ENCODE measurements around the gene ELAPOR1. TPM values are rescaled to one million over a fixed set of nuclear protein-coding genes. Genes with fewer than 3 reads are reported as not detected.

The ELAPOR1 gene, protein sequence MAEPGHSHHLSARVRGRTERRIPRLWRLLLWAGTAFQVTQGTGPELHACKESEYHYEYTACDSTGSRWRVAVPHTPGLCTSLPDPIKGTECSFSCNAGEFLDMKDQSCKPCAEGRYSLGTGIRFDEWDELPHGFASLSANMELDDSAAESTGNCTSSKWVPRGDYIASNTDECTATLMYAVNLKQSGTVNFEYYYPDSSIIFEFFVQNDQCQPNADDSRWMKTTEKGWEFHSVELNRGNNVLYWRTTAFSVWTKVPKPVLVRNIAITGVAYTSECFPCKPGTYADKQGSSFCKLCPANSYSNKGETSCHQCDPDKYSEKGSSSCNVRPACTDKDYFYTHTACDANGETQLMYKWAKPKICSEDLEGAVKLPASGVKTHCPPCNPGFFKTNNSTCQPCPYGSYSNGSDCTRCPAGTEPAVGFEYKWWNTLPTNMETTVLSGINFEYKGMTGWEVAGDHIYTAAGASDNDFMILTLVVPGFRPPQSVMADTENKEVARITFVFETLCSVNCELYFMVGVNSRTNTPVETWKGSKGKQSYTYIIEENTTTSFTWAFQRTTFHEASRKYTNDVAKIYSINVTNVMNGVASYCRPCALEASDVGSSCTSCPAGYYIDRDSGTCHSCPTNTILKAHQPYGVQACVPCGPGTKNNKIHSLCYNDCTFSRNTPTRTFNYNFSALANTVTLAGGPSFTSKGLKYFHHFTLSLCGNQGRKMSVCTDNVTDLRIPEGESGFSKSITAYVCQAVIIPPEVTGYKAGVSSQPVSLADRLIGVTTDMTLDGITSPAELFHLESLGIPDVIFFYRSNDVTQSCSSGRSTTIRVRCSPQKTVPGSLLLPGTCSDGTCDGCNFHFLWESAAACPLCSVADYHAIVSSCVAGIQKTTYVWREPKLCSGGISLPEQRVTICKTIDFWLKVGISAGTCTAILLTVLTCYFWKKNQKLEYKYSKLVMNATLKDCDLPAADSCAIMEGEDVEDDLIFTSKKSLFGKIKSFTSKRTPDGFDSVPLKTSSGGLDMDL
- polyA plus RNA-seq (ENCODE audit: insufficient read length in 12 of 12) = 1 to 10 TPM in 1 of 12 donors, under 1 TPM in 10, not detected in 1; 0.20 to 1.7 (median 0.49) TPM
- long read RNA-seq, donor 1, partial matches to known transcripts = 15 of 15 reads
- long read RNA-seq, donor 1, other reads (novel, unspliced or antisense) = 0 of 15 reads
- long read RNA-seq, donor 2 = 0 reads
- long read RNA-seq, donor 3 = 0 reads
- long read RNA-seq, donor 4 = 0 reads
- long read RNA-seq, donor 5 = 0 reads
- long read RNA-seq, donor 6 = 0 reads
- long read RNA-seq, donor 7 = 0 reads
- long read RNA-seq, donor 8 = 0 reads
- long read RNA-seq, donor 9 = 0 reads
- long read RNA-seq, donor 10 = 0 reads
- long read RNA-seq, donor 11 = 0 reads

DNA sequence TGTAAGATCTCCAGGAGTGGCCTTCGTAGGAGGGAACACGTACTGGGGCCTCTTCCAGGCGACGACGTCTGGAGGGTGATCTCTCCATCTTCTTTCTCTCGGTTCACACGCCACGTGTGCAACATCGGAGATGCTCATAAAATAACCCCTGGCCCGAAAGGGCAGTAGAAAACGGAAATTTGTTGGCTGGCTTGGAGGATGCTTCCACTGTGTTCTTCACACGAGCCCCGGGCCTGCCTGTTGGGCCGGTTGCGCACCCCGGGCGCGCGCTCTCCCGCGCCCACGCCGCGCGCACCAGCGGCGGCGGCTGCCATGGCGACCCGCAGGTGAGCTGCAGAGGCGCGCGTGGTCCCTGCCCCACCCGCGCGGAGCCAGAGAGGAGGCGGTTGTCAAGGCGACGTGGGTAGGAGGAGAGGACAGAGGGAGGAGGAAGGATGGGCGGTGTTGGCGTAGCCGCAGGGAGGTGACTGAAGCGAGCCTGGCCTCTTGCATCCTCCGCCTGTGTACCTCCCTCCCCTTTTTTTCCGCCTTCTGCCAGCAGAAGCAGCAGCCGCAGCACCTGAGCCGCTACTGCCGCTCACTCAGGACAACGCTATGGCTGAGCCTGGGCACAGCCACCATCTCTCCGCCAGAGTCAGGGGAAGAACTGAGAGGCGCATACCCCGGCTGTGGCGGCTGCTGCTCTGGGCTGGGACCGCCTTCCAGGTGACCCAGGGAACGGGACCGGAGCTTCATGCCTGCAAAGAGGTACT is at the start of gene ELAPOR1:
Gene ELAPOR1, plus strand, starts transcription at position 526 of the 752 bp plus-strand sequence. Its CDS starts 69 bp downstream, at position 595.
- DNase-seq = peak; percentile 25

DNA sequence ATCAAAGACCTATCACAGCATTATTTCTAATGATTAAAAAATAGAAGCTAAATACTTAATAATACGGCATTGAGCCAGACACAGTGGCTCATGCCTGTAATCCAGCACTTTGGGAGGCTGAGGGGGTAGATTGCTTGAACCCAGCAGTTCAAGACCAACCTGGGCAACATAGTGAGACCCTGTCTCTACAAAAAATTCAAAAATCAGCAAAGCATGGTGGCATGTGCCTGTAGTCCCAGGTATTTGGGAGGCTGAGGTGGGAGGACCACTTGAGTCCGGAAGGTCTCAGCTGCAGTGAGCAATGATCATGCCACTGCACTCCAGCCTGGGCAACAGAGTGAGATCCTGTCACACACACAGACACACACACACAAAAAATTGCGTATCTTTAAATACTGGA is 48.8 kb upstream of the ELAPOR1 start:
- no peak for DNase-seq

DNA sequence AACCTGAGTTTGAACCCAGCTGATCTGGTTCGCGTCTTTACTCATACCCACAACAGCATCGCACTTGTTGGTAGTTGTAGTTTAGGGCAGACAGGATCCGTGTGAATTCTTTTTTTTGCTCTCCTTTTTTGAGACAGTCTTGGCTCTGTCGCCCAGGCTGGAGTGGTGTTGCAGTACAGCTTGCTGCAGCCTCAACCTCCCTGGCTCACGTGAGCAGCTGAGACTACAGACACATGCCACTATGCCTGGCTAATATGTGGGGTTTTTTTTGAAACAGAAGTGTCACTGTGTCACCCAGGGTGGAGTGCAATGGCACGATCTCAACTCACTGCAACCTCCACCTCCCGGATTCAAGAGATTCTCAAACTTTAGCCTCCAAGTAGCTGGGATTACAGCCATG is 46.0 kb upstream of the ELAPOR1 start:
- no peak for DNase-seq

DNA sequence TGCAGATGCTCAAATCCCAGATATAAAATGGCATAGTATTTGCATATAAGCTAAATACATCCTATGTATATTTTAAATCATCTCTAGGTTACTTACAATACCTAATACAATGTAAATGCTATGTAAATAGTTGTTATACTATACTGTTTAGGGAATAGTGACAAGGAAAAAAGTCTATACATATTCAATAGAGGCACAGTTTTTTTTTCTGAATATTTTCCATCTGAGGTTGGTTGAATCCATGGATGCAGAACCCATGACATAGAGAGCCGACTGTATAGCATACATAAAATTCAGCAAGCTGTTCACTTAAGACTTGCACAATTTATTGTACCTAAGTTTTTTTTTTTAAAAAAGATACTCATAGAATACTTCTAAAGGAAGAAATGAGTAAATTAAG is 44.6 kb upstream of the ELAPOR1 start:
- no peak for DNase-seq

DNA sequence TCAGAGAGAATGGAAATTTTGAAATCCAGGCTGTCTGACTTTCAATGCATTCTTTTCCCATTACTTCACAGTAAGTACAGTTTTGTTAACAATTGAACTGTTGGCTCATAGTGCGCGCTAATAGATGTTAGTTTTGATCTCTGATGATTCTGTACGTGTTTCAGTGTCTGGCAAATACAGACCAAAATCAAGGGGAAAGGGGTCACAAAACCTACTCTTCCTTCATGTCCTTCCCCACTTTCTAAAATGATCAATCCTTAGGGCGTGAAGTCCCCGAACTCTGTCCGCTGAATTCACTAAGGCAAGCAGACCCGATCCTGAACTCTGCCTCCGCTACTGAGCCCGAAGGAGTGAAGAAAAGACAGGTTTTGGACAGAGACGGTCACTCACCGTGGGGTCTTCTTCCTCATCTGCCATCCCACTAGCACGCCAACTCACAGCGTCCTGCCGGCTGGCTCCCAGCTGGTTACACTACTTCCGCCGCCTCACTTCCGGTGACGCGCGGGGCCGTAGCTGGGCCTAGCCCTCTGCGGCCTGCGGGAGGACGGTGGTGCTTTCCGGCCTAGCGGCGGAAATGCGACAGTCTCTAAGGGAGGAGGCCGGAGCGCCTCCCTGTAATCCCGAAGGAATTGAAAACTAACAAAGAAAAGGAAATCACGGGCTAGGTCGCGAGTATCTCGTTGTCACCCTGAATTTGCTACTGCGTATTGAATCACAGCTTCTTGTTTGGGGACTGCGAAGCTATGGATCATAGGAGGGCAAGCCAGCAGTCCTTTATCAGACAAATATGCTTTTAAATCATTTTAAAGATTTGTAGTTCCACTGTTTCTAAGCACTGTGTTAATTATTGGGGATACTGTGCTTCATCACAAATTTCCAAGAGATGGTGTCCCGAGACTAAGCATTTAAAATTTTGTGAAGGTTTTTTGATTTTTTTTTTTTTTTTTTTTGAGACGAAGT is 38.1 kb upstream of the ELAPOR1 start, which contains the start of gene TAF13:
Gene TAF13, minus strand, starts transcription at position 473 of the 960 bp plus-strand sequence. Its CDS starts 56 bp downstream, at position 417.
- peak; percentile 96 for DNase-seq

DNA sequence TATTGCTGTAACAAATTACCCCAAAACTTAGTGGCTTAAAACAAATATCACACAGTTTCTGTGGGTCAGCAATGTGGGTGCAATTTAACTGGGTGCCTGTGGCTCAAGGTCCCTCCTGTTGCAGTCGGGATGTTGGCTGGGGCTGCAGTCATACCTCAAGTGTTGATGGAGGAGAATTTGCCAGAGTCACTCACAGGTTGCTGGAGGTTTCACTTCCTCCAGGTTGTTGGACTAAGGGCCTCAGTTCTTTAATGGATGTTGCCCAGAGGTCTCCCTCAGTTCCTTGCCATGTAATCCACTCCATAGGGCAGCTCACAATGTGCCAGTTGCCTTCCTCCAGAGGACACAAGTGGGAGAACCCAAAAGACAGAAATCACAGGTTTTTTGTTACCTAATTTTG is 35.6 kb upstream of the ELAPOR1 start:
- no peak for DNase-seq

- DNase-seq = no peak
Observed at GRCh38 chr1:109079240-109079622, 34.7 kb upstream of the ELAPOR1 start.

GRCh38 chr1:109080441-109081082 is 33.4 kb upstream of the ELAPOR1 start:
- DNase-seq = no peak

DNA sequence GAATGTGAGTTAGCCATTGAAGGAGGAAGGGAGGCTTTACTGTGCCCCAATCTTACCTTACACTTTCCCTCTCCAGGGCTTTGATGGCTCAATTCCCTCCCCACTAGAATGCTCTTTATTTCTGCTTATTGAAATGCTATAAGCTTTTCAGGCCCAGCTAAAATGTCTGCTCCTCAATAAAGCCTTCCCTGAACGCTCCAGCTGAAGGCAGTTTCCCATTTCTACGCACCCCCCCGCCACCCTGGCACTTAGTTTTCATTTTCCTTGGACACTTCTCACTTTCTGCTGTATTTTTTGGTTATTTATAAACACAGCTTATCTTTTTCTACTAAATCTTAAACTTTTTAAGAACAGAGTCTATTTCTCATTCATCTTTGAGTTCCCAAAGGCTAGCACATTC is 30.4 kb upstream of the ELAPOR1 start:
- no peak for DNase-seq

- no peak for DNase-seq
Observed at GRCh38 chr1:109083923-109084322, 30.0 kb upstream of the ELAPOR1 start.

- no peak for DNase-seq
Observed at GRCh38 chr1:109084563-109085517, 29.1 kb upstream of the ELAPOR1 start.

- no peak for DNase-seq
Observed at GRCh38 chr1:109089242-109090015, 24.5 kb upstream of the ELAPOR1 start.

GRCh38 chr1:109090196-109091077 is 23.5 kb upstream of the ELAPOR1 start, which contains the start of gene TMEM167B:
TMEM167B (plus strand) TSS chr1:109090764; CDS start chr1:109090873, 109 bp downstream.
- DNase-seq = peak; percentile 94

DNA sequence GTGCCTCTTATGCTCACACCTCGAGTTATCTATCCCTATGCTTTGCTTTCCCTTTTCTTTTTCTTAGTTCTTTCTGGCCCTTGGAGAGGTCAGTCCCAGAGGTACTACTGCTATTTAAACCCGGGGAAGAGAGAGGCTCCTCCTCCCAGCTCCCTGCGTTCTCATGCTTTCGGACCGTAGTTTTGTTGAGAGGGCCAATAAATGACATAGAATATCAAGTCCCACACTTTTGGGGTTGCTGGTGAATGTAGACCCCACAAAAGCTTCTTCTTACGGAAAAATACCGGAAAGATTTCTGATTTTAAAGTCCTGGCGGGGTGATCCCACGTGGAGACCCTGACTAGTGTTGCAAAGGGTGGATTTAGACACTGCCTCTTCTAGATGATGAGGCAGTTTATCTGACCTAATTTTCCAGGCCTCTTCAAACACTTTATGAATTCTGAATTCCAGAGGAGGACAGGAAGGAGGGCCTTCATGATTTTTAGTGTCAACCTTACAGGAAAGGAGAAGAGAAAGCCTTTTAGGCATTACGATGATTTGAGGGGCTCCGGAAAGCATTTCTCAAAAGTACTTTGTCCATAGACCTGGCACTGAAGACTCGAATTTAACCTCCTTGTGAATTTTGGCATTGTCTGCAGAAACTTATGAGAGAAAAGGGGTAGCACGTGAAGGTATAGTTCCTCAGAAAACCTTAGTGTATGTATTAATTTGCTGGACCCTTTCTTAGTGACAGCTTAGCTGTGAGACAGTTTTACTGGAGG is 22.7 kb upstream of the ELAPOR1 start:
- DNase-seq = no peak

DNA sequence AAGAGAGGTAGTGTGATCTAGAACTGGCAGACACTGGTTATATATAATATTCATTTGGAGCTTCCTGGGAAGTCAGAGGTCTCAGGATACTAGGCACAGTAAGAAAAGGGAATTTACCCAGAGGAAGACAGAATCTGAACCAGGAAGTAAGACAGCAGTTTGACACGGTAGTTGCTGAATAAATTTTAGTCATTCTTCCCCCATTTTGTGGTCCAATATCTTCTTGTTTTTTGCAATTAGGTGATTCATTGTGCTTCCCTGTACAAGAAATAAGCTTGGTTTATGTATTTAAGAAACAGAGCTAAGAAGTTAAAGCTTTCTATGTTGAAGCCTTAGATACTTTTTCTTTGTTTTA is 22.1 kb upstream of the ELAPOR1 start:
- no peak for DNase-seq
